Measurements from ENCODE around the gene SLC15A3. TPM values are rescaled to one million over a fixed set of nuclear protein-coding genes. Genes with fewer than 3 reads are reported as not detected.
"Not testable (repeated sequence)": the region's sequence is repeated elsewhere in the genome, so short reads cannot be mapped to it uniquely, and the experiment has no call there.

The SLC15A3 gene
- total RNA-seq, 4 donors from 2014 or later, result 3.7 to 61.9 (median 8.8) TPM

DNA sequence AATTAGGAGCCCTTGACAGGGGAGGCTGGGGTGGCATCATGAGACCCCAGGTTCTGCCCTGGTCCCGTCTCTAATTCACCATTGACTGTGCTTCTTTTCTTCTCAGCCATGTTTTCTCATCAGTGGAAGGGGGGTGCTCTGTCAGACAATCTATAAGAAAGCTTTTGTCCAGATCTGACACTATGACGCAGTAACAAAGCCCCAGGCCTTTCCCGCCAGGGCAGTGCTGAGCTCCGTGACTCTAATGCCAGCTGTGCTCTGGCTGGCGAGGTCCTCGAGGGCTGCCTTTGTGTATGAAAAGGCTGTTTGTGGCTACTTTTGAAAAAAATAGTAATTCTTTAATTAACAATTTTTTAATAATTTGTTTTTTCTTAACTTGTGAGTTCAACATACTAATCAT lies 22.8 kb upstream of the SLC15A3 start:
- no peaks in the 10 kb centered on the region for H3K27me3 ChIP-seq
- TF ChIP-seq, protein P1, sequence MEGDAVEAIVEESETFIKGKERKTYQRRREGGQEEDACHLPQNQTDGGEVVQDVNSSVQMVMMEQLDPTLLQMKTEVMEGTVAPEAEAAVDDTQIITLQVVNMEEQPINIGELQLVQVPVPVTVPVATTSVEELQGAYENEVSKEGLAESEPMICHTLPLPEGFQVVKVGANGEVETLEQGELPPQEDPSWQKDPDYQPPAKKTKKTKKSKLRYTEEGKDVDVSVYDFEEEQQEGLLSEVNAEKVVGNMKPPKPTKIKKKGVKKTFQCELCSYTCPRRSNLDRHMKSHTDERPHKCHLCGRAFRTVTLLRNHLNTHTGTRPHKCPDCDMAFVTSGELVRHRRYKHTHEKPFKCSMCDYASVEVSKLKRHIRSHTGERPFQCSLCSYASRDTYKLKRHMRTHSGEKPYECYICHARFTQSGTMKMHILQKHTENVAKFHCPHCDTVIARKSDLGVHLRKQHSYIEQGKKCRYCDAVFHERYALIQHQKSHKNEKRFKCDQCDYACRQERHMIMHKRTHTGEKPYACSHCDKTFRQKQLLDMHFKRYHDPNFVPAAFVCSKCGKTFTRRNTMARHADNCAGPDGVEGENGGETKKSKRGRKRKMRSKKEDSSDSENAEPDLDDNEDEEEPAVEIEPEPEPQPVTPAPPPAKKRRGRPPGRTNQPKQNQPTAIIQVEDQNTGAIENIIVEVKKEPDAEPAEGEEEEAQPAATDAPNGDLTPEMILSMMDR (IDR thresholded peaks at IDR 0.05), result no peak
- TF ChIP-seq POLR2A (IDR thresholded peaks at IDR 0.05), result no peak
- DNase-seq, result peak in 1 of 3 donors; percentile 45
- H3K4me3 ChIP-seq, result peak overlapping the region in 2 of 4 donors; percentile 5 to 43
- peaks cover 0 to 9% (median 4%) of the 10 kb centered on the region in 4 donors for H3K4me1 ChIP-seq
- no peaks in the 10 kb centered on the region for H3K9me3 ChIP-seq
- peak overlapping the region; percentile 30 to 73 (median 58) for H3K27ac ChIP-seq
- no peaks in the 10 kb centered on the region for H3K36me3 ChIP-seq

- Histone ChIP-seq H3K4me3 (peak overlapping the region in 3 of 4 donors; percentile 5 to 43 (median 40)), H3K27ac (peak overlapping the region; percentile 30 to 73 (median 58))
- not testable (repeated sequence) for H3K36me3 ChIP-seq, H3K27me3 ChIP-seq, H3K9me3 ChIP-seq, H3K4me1 ChIP-seq, DNase-seq
Observed at GRCh38 chr11:60974316-60974715, 22.3 kb upstream of the SLC15A3 start.

GRCh38 chr11:60973699-60974098 lies 21.7 kb upstream of the SLC15A3 start:
- Histone ChIP-seq H3K9me3 (no peaks in the 10 kb centered on the region), H3K27me3 (no peaks in the 10 kb centered on the region), H3K4me1 (peaks cover 0 to 9% (median 4%) of the 10 kb centered on the region in 4 donors), H3K4me3 (peak overlapping the region; percentile 14 to 43 (median 33)), H3K27ac (peak overlapping the region; percentile 30 to 73 (median 58)), H3K36me3 (no peaks in the 10 kb centered on the region)
- DNase-seq, result no peak
- TF ChIP-seq, protein P1 (IDR thresholded peaks at IDR 0.05), result no peak
- no peak for TF ChIP-seq POLR2A (IDR thresholded peaks at IDR 0.05)

DNA sequence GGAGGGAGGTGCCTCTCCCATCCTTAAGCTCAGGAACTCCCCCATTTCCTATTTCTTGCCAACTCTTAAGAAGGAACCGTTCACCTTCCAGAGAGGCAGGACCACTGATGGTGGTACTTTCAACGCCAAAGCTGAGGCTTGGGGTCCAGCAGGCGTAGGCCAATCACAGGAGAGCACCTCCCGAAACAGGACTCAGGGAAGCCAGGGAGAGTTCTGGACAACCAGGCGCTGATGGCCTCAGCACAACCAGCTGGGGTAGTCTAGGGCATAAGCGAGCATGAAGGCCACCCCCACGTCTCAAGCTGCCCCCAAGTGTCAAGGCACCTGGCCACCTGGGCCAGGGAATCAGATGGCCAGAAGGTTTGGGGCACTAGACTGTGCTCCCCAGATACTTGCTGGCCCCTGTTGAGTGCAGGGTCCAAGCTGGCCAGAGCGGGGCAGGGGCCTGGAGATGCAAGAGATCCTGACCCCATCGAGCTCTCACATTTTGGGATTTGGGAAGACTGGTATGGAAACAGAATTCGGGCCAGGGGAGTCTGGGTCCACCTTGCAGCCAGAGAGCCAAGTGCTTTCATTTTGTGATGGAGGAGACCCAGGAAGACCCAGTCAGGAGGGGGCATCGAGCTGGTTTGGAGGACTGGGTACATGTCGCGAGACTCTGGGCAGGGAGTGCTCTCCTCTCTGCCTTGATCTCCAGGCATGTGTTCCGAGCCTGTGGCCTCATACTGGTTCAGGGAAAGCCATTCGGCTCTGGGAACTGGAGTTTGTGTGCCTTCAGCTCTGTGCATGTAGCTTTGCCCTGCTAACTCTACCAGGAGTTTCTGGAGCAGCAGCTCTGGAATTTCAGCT lies 20.4 kb upstream of the SLC15A3 start:
- Histone ChIP-seq H3K9me3 (no peaks in the 10 kb centered on the region), H3K27me3 (no peaks in the 10 kb centered on the region), H3K4me1 (peaks cover 0 to 9% (median 4%) of the 10 kb centered on the region in 4 donors), H3K36me3 (no peaks in the 10 kb centered on the region), H3K4me3 (peak overlapping the region; percentile 40 to 43 (median 41)), H3K27ac (peak overlapping the region; percentile 67 to 76 (median 71))
- no peak for DNase-seq
- TF ChIP-seq, protein P1 (IDR thresholded peaks at IDR 0.05), result no peak
- no peak for TF ChIP-seq POLR2A (IDR thresholded peaks at IDR 0.05)

DNA sequence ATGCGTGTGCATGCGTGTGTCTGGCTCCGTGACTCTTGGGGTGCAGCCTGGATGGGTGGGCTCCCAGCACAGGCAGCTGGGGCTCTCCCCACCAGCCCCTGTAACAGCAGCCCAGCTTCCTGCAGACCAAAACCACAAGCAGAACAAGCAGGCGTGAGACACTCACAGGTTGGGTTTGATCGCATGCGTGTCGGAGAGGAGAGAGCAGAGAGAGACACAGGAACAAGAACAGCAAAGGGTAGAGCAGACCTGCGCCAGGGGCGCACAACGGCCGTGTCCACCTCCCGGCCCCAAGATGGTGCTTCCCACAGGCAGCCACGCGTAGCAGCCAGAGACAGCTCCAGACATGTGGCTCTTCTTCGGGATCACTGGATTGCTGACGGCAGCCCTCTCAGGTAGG lies 19.5 kb upstream of the SLC15A3 start, which contains the start of gene CD6:
Gene CD6 (plus strand): TSS at position 161 of the 400 bp plus-strand sequence. CDS start 186 bp downstream, at position 347.
- H3K4me3 ChIP-seq, result peak within 1 kb of the TSS; percentile 40 to 43 (median 41)
- TF ChIP-seq POLR2A (IDR thresholded peaks at IDR 0.05), result no peak
- TF ChIP-seq, protein P1 (IDR thresholded peaks at IDR 0.05), result no peak
- peaks cover 0 to 9% (median 4%) of the 10 kb centered on the region in 4 donors for H3K4me1 ChIP-seq
- H3K27me3 ChIP-seq, result no peaks in the 10 kb centered on the region
- H3K9me3 ChIP-seq, result no peaks in the 10 kb centered on the region
- DNase-seq, result peak in 2 of 3 donors; percentile 81 to 84
- H3K36me3 ChIP-seq, result no peaks in the 10 kb centered on the region
- H3K27ac ChIP-seq, result peak within 1 kb of the TSS; percentile 67 to 76 (median 71)

DNA sequence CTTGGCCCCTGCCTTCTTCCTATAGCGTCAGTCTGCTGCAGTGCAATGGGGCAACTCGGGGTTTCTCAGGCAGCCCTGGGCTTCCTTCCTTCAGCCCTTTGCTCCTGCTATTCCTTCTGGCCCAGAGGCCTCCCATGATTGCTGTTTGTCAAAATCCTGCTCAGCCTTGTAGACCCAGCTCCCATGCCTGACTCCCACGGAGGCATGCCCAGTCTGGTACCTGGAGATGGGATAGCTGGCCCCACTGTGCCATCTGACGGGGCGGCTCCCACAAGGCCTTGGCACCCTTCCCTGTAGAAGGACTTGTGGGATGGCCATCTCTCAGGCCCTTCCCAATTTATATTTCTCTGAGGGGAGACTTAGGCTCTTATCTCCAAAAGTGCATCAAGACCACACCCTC lies 18.9 kb upstream of the SLC15A3 start:
- H3K9me3 ChIP-seq, result no peaks in the 10 kb centered on the region
- peaks cover 0 to 9% (median 4%) of the 10 kb centered on the region in 4 donors for H3K4me1 ChIP-seq
- no peaks in the 10 kb centered on the region for H3K27me3 ChIP-seq
- DNase-seq, result no peak
- TF ChIP-seq, protein P1 (IDR thresholded peaks at IDR 0.05), result no peak
- no peak for TF ChIP-seq POLR2A (IDR thresholded peaks at IDR 0.05)
- no peaks in the 10 kb centered on the region for H3K36me3 ChIP-seq
- H3K4me3 ChIP-seq, result peak overlapping the region in 1 of 4 donors; percentile 40
- peak overlapping the region in 1 of 4 donors; percentile 69 for H3K27ac ChIP-seq
